MCF 10A (cell line): ENCODE results near the gene FBXL19. TPM values are rescaled to one million over a fixed set of nuclear protein-coding genes. Genes with fewer than 3 reads are reported as not detected.
A peak's percentile ranks its signal among the peaks of the same experiment; 100 is the strongest.

ENCODE experiments used
- BruUV-seq: library from RNA; stranded (reverse); fragments of 400-500 nt; replicated peaks from 2 replicates; lab custom pipeline; 2021; lab: Mats Ljungman, UMichigan
- CTCF ChIA-PET: fragments of 300-600 bp; sonication (Branson Sonifier 250); formaldehyde crosslinking; extraction: SDS; loops from one replicate; lab custom pipeline; 2021; ENCODE audit warnings: antibody characterized with exemption, inconsistent platforms; lab: Yijun Ruan, JAX
- POLR2A ChIA-PET: fragments of 300-600, 350-650 bp; sonication (Branson Sonifier 250); formaldehyde crosslinking; extraction: SDS; loops from one replicate; lab custom pipeline; 2020; ENCODE audit warnings: antibody characterized with exemption, inconsistent platforms; lab: Yijun Ruan, JAX
- DNase-seq: peaks from one replicate; pipeline ENCODE4 v3.0.0-alpha.2; 2018; ENCODE audit not compliant: unreplicated experiment
- H3K27ac Mint-ChIP-seq: one replicate; pipeline ENCODE4 v1.8.0; 2022; ENCODE audit warnings: mild to moderate bottlenecking, low read depth, mixed read lengths; ENCODE audit not compliant: unreplicated experiment
- H3K27me3 Mint-ChIP-seq: one replicate; pipeline ENCODE4 v1.8.0; 2022; ENCODE audit warnings: mixed read lengths; ENCODE audit not compliant: insufficient read depth, unreplicated experiment
- H3K36me3 Mint-ChIP-seq: one replicate; pipeline ENCODE4 v1.8.0; 2022; ENCODE audit warnings: mild to moderate bottlenecking, moderate library complexity, mixed read lengths; ENCODE audit not compliant: insufficient read depth, unreplicated experiment
- H3K4me1 Mint-ChIP-seq: one replicate; pipeline ENCODE4 v1.8.0; 2022; ENCODE audit warnings: mixed read lengths; ENCODE audit not compliant: insufficient read depth, unreplicated experiment
- H3K4me3 Mint-ChIP-seq: one replicate; pipeline ENCODE4 v1.8.0; 2022; ENCODE audit warnings: mild to moderate bottlenecking, moderate library complexity, mixed read lengths; ENCODE audit not compliant: unreplicated experiment
- H3K9me3 Mint-ChIP-seq: one replicate; pipeline ENCODE4 v1.8.0; 2022; ENCODE audit warnings: mixed read lengths; ENCODE audit not compliant: unreplicated experiment
- intact Hi-C: fragments of 100-400 bp; cut with micrococcal nuclease; formaldehyde crosslinking; loops from 2 replicates; pipeline ENCODE4 v1.14.1; 2022
- total RNA-seq: library from RNA; stranded (reverse); gene quantifications from 2 replicates; pipeline ENCODE4 v1.2.3, GENCODE V29; 2022
- TF ChIP-seq, protein P1 (sequence below): fragments of 200-600 bp; IDR thresholded peaks from one replicate; pipeline ENCODE4 v1.8.0; 2022; ENCODE audit warnings: antibody characterized with exemption, mild to moderate bottlenecking; ENCODE audit not compliant: unreplicated experiment

The FBXL19 gene
- total RNA-seq, 1 experiment from 2014 or later: 18.0 TPM

DNA sequence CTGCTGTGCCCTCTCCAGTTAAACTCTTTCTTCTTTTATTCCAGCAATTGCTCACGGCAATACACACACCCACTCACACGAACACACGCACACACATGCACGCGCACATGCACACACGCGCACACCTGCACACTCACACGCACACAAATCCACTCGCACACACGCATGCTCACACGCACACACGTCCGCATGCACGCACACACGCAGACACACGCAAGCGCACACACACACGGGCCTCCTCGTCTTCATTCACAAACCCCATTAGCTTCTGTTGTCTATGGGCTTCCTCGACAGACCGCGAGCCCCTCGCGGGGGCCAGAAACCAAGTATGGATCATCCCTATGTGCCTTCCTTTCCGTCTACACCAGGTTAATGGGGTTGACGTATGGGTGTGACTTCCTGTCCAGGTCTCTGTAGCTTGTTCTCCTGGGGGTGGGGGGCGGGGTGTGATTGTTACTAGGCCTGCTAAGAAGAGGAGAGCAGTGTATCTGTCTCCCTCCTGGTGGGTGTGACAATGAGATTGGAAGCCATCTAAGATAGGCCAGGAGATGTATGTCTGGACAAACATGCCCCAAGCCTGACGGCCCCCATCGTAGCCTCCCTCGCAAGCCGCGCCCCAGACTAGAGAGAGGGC is 27.6 kb upstream of the FBXL19 start:
- DNase-seq: no peak
- Mint-ChIP-seq H3K4me1 (peaks cover 31% of the 10 kb centered on the region), H3K9me3 (no peaks in the 10 kb centered on the region), H3K4me3 (peak overlapping the region; percentile 75), H3K27me3 (no peaks in the 10 kb centered on the region), H3K27ac (peak overlapping the region; percentile 96), H3K36me3 (peaks cover 1% of the 10 kb centered on the region)
- ChIA-PET CTCF (interaction anchor here (0.6 to 1.9 kb wide), 8 partner anchors 10 to 81 kb away, joined by 3 to 6 read pairs (median 4); no protein-coding TSS in a partner anchor), POLR2A (interaction anchor here (0.5 to 3.6 kb wide), 17 partner anchors 17 to 563 kb away, joined by 3 to 24 read pairs (median 4); partner anchors contain the start of gene PHKG2)
- intact Hi-C loops: loop anchor here (2.0 to 5.0 kb wide), 3 partner anchors 27 to 198 kb away; partner anchors contain the start of genes FBXL19 and SRCAP
- no TSS peak for BruUV-seq
- TF ChIP-seq, protein P1, sequence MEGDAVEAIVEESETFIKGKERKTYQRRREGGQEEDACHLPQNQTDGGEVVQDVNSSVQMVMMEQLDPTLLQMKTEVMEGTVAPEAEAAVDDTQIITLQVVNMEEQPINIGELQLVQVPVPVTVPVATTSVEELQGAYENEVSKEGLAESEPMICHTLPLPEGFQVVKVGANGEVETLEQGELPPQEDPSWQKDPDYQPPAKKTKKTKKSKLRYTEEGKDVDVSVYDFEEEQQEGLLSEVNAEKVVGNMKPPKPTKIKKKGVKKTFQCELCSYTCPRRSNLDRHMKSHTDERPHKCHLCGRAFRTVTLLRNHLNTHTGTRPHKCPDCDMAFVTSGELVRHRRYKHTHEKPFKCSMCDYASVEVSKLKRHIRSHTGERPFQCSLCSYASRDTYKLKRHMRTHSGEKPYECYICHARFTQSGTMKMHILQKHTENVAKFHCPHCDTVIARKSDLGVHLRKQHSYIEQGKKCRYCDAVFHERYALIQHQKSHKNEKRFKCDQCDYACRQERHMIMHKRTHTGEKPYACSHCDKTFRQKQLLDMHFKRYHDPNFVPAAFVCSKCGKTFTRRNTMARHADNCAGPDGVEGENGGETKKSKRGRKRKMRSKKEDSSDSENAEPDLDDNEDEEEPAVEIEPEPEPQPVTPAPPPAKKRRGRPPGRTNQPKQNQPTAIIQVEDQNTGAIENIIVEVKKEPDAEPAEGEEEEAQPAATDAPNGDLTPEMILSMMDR: no peak

DNA sequence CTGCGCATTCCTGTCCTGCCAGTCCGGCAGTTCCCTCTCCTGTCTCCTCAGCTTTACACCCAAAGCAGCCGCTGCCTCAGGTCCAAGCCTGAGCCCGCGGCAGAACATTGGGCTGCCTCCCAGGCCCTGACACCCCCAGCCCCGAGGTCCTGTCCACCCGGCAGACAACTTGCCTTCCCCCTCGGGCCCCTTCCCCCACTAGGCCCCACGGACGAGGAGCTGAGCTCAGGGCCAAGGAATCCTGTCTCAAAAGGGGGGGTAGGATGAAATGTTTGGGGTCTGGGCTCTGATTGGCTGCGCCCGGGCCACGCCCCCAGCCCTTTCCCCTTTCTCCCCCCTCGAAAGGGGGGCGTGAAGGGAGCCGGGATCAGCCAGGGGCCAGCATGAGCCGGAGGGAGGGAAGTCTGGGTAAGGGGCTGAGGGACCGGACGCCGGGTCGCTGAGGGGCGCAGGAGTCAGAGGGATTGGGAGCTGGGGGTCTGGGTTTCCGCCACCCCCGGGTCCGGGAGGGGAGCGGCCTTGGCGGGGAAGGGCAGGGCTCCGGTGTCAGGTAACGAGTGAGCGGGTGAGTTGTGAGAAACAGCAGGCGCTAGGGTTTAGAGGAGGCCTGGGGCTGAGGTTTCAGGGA is 27.0 kb upstream of the FBXL19 start, which contains the start of gene CTF1:
Gene CTF1, plus strand, starts transcription at position 354 of the 628 bp plus-strand sequence. Its CDS starts 30 bp downstream, at position 384.
- H3K27me3 Mint-ChIP-seq: no peaks in the 10 kb centered on the region
- CTCF ChIA-PET: interaction anchor here (0.6 to 1.9 kb wide), 9 partner anchors 10 to 204 kb away, joined by 3 to 6 read pairs (median 4); no protein-coding TSS in a partner anchor
- no TSS peak for BruUV-seq
- H3K4me1 Mint-ChIP-seq: peaks cover 31% of the 10 kb centered on the region
- no peaks in the 10 kb centered on the region for H3K9me3 Mint-ChIP-seq
- POLR2A ChIA-PET: interaction anchor here (0.5 to 3.6 kb wide), 15 partner anchors 21 to 372 kb away, joined by 3 to 24 read pairs (median 5); no protein-coding TSS in a partner anchor
- peak; percentile 54 for DNase-seq
- TF ChIP-seq, protein P1: no peak
- intact Hi-C loops: loop anchor here (5.0 kb wide), 1 partner anchor 199 kb away; the partner anchor contains the start of gene SRCAP
- H3K4me3 Mint-ChIP-seq: peak within 1 kb of the TSS; percentile 75
- peak within 1 kb of the TSS; percentile 96 for H3K27ac Mint-ChIP-seq
- no peaks in the 10 kb centered on the region for H3K36me3 Mint-ChIP-seq

DNA sequence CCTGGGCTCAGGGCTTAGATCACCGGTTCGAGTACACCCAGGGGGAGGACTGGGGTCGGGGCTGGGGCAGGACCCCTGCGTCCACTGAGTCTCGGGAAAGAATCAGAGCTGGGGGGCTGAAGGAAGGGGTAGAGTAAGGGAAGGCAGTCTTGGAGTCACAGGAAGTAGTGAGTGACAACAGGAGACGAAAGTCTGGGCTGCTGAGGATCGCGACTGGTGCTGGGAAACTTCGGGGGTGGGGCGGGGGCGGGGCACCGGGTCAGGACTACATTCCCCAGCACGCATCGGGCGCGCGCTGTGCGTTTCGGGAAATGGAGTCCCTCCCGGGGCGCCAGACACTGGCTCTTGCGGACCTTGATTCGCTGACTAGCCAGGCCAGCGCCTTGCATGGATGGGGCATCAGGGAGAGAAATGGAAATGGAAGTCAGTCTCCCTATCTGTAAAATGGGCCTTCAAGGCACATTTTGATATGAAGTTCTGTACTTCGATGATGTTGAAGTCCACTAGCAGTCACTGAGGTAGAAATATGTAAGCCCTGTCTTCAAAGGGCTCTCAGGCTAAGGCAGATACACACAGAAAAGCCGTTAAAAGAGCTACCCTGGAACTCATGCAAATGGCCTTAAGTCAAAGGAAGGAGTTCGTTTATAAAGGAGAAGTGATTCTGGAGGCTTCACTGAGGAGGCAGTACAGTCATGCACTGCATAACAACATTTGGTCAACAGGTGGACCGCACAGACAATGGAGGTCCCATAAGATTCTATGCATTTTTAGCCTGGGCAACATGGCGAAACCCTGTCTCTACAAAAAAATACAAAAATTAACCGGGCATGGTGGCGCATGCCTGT is 26.3 kb upstream of the FBXL19 start:
- CTCF ChIA-PET: interaction anchor here (0.6 to 1.9 kb wide), 8 partner anchors 9 to 205 kb away, joined by 3 to 6 read pairs (median 4); no protein-coding TSS in a partner anchor
- POLR2A ChIA-PET: interaction anchor here (0.6 to 3.6 kb wide), 13 partner anchors 21 to 976 kb away, joined by 3 to 24 read pairs (median 5); partner anchors contain the start of gene ZNF267

More for the DNA sequence above, 26.3 kb upstream of the FBXL19 start:
- H3K4me3 Mint-ChIP-seq: peak overlapping the region; percentile 75
- H3K27me3 Mint-ChIP-seq: no peaks in the 10 kb centered on the region
- H3K4me1 Mint-ChIP-seq: peaks cover 31% of the 10 kb centered on the region
- TF ChIP-seq, protein P1: no peak
- peak overlapping the region; percentile 96 for H3K27ac Mint-ChIP-seq
- peak; percentile 83 for DNase-seq
- intact Hi-C loops: loop anchor here (5.0 kb wide), 1 partner anchor 200 kb away; the partner anchor contains the start of gene SRCAP
- H3K9me3 Mint-ChIP-seq: no peaks in the 10 kb centered on the region
- no TSS peak for BruUV-seq
- H3K36me3 Mint-ChIP-seq: no peaks in the 10 kb centered on the region
